Mammary epithelial cell (primary cell): ENCODE data around the gene TENM4.

Source experiments
- CTCF ChIP-seq, 2 donors: IDR thresholded peaks in 1 of 2; conservative IDR thresholded peaks in 1 of 2; 2 replicates each; pipeline ENCODE4 v1.5.1; 2011 to 2012; ENCODE audit warnings: inconsistent platforms in 2 of 2, low read length in 2 of 2, mild to moderate bottlenecking in 2 of 2, control low read depth in 1 of 2, low read depth in 1 of 2; ENCODE audit not compliant: insufficient read depth in 1 of 2; ENCODE audit errors: extremely low read depth in 1 of 2
- EZH2 ChIP-seq: IDR thresholded peaks from 2 replicates; pipeline ENCODE4 v1.6.1; 2012; ENCODE audit warnings: low read length, inconsistent platforms, borderline replicate concordance

- no peak for TF ChIP-seq CTCF (conservative IDR thresholded peaks at IDR 0.05 in 1 of 2, IDR thresholded peaks at IDR 0.05 in 1 of 2; ENCODE audit: extremely low read depth in 1 of 2, insufficient read depth in 1 of 2, low read depth in 1 of 2, low read length in 2 of 2)
- TF ChIP-seq EZH2, result no peak
These were observed 774.1 kb downstream of the TENM4 start for GRCh38 chr11:78666675-78667160.
